Tibial artery (tissue), 4 donors: Measurements from ENCODE around the gene FAM47E.
"Not testable (repeated sequence)": the region's sequence is repeated elsewhere in the genome, so short reads cannot be mapped to it uniquely, and the experiment has no call there.

Experiments
- DNase-seq, 2 donors: peaks; one replicate each; pipeline ENCODE4 v3.0.0-alpha.2; 2019
- H3K27ac ChIP-seq, 2 donors: fragments of 200-600 bp; sonication (generic) in 1 of 2; 1 replicate in 1 of 2; 2 replicates in 1 of 2; pipeline ENCODE4 v1.5.1; 2018 to 2019; ENCODE audit warnings: mild to moderate bottlenecking in 1 of 2
- H3K27me3 ChIP-seq, 2 donors: fragments of 200-600 bp; sonication (generic) in 1 of 2; one replicate each; pipeline versions ENCODE4 v1.5.1 to v1.6.0; 2016 to 2019
- H3K36me3 ChIP-seq, 3 donors: fragments of 200-600 bp; sonication (generic) in 2 of 3; one replicate each; pipeline ENCODE4 v1.5.1; 2016 to 2019; ENCODE audit warnings: mild to moderate bottlenecking in 2 of 3
- H3K4me1 ChIP-seq, 4 donors: fragments of 200-600 bp; sonication (generic) in 2 of 4; 1 replicate in 3 of 4; 2 replicates in 1 of 4; pipeline ENCODE4 v1.5.1; 2016 to 2019
- H3K4me3 ChIP-seq, 2 donors: fragments of 200-600 bp; sonication (generic) in 1 of 2; 1 replicate in 1 of 2; 2 replicates in 1 of 2; pipeline ENCODE4 v1.5.1; 2018 to 2019; ENCODE audit warnings: mild to moderate bottlenecking in 2 of 2
- H3K9me3 ChIP-seq, 3 donors: fragments of 200-600 bp; sonication (generic) in 1 of 3; one replicate each; pipeline ENCODE4 v1.5.1; 2016 to 2019
- intact Hi-C: fragments of 100-400 bp; cut with DNase I; formaldehyde crosslinking; loops from one replicate; pipeline ENCODE4 v1.15.0; 2023; ENCODE audit warnings: low total_unique reads
- TF ChIP-seq, protein P1 (sequence below), 2 experiments: fragments of 200-600 bp in 1 of 2; fragments of 450-650 bp in 1 of 2; IDR thresholded peaks; one replicate each; pipeline ENCODE4 v1.5.1; 2017 to 2019; ENCODE audit warnings: antibody characterized with exemption in 2 of 2, mild to moderate bottlenecking in 1 of 2, moderate library complexity in 1 of 2

The FAM47E gene

GRCh38 chr4:76280488-76281441, 29.2 kb downstream of the FAM47E start:
- H3K27ac ChIP-seq = no peak overlapping the region
- TF ChIP-seq, protein P1, sequence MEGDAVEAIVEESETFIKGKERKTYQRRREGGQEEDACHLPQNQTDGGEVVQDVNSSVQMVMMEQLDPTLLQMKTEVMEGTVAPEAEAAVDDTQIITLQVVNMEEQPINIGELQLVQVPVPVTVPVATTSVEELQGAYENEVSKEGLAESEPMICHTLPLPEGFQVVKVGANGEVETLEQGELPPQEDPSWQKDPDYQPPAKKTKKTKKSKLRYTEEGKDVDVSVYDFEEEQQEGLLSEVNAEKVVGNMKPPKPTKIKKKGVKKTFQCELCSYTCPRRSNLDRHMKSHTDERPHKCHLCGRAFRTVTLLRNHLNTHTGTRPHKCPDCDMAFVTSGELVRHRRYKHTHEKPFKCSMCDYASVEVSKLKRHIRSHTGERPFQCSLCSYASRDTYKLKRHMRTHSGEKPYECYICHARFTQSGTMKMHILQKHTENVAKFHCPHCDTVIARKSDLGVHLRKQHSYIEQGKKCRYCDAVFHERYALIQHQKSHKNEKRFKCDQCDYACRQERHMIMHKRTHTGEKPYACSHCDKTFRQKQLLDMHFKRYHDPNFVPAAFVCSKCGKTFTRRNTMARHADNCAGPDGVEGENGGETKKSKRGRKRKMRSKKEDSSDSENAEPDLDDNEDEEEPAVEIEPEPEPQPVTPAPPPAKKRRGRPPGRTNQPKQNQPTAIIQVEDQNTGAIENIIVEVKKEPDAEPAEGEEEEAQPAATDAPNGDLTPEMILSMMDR (IDR thresholded peaks at IDR 0.05) = no peak

GRCh38 chr4:76281594-76281993, 30.1 kb downstream of the FAM47E start:
- H3K9me3 ChIP-seq, H3K27ac ChIP-seq, H3K27me3 ChIP-seq, H3K36me3 ChIP-seq, intact Hi-C loops, H3K4me3 ChIP-seq, H3K4me1 ChIP-seq, DNase-seq: not testable (repeated sequence)

More at GRCh38 chr4:76280488-76281441, 29.2 kb downstream of the FAM47E start:
- Histone ChIP-seq H3K4me1 (no peaks in the 10 kb centered on the region), H3K27me3 (no peaks in the 10 kb centered on the region), H3K4me3 (no peak overlapping the region), H3K36me3 (no peaks in the 10 kb centered on the region), H3K9me3 (no peaks in the 10 kb centered on the region)
- DNase-seq = no peak
- intact Hi-C loops = no loop called here

DNA sequence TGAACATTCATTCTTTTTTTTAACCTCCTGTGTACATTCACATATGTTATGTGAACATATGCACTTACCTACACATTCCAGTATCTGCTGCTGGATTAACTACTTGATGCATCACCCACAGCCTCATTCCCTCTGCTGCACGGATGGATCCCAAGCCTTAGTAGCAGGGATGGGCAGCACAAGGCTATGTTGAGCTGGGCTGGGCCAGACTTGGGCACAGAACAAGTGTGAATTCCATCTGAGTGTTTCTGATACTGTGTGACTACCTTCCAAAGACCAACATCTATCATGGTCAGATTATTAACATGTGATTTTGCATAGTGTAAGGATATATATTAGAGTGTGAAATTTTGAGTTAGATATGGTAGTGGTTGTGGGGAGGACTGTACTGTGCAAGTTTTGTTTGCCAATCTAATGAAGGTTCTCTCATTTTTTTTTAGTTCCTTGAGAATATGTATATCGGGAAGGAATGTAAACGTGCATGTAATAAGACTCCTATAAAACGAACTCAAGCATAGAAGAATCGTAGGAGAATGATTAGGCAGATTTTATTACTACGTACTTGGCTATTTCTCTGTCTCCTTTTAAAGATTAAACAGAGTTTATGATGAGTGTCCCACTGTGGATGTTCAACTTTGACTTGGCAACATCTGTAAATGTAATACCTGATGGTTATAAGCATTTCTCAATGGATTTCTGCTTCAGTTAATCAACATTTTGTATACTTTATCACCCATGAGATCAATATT, 31.6 kb downstream of the FAM47E start:
- H3K27me3 ChIP-seq = no peaks in the 10 kb centered on the region
- no peak for DNase-seq
- no peaks in the 10 kb centered on the region for H3K36me3 ChIP-seq
- intact Hi-C loops = no loop called here
- H3K4me1 ChIP-seq = no peaks in the 10 kb centered on the region
- TF ChIP-seq, protein P1 (IDR thresholded peaks at IDR 0.05) = no peak
- H3K9me3 ChIP-seq = no peaks in the 10 kb centered on the region
- H3K27ac ChIP-seq = no peak overlapping the region
- H3K4me3 ChIP-seq = no peak overlapping the region

- intact Hi-C loops = no loop called here
- no peaks in the 10 kb centered on the region for H3K27me3 ChIP-seq
Observed at GRCh38 chr4:76283900-76284299, 32.4 kb downstream of the FAM47E start.

GRCh38 chr4:76287811-76288210, 36.3 kb downstream of the FAM47E start:
- H3K4me3 ChIP-seq, H3K36me3 ChIP-seq, H3K9me3 ChIP-seq, H3K4me1 ChIP-seq, intact Hi-C loops, H3K27ac ChIP-seq, H3K27me3 ChIP-seq, DNase-seq: not testable (repeated sequence)

More at GRCh38 chr4:76283900-76284299, 32.4 kb downstream of the FAM47E start:
- Histone ChIP-seq H3K36me3 (no peaks in the 10 kb centered on the region), H3K9me3 (no peaks in the 10 kb centered on the region), H3K27ac (no peak overlapping the region), H3K4me1 (no peaks in the 10 kb centered on the region), H3K4me3 (no peak overlapping the region)
- no peak for DNase-seq
- TF ChIP-seq, protein P1 (IDR thresholded peaks at IDR 0.05) = no peak

DNA sequence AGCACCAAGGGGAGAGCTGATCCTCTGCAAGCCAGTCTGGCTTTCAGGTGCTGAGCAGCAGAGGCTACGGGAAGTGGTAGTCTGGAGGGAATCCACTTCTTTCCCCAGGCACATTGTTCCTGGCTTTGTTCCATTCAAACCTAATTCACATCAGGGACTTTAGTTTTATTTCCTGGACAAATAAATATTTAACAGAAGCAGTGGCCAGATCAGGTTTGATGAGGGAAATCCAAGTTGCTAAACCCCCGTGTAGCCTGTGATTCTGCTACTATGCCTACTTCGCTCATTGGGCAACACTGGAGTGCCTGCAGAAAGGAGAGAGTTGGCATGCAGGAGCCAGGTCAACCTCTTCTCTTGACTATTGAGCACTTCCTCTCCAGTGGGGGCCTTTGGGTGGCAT, 41.2 kb downstream of the FAM47E start:
- Histone ChIP-seq H3K27ac (no peak overlapping the region), H3K4me3 (no peak overlapping the region), H3K36me3 (peaks cover 0 to 4% (median 0%) of the 10 kb centered on the region in 3 donors), H3K9me3 (no peaks in the 10 kb centered on the region), H3K27me3 (no peaks in the 10 kb centered on the region), H3K4me1 (no peaks in the 10 kb centered on the region)
- DNase-seq = no peak
- intact Hi-C loops = no loop called here
- TF ChIP-seq, protein P1 (IDR thresholded peaks at IDR 0.05) = no peak
